ENCODE data around the gene JAML.

GRCh38 chr11:118243161-118243560 lies 18.4 kb upstream of the JAML start:
- TF ChIP-seq POLR2A (IDR thresholded peaks at IDR 0.05; ENCODE audit: low read depth, low read length): no peak
- TF ChIP-seq POLR2AphosphoS5 (IDR thresholded peaks at IDR 0.05; ENCODE audit: low read depth, low read length): no peak
- TF ChIP-seq SPI1 (IDR thresholded peaks at IDR 0.05; ENCODE audit: low read depth, low read length): no peak
- TF ChIP-seq TAF1 (IDR thresholded peaks at IDR 0.05; ENCODE audit: low read depth, low read length): no peak
- no peak for TF ChIP-seq POU2F2 (IDR thresholded peaks at IDR 0.05; ENCODE audit: low read depth, low read length)
